H1 (cell line): ENCODE results near the gene GMPPA. TPM values are rescaled to one million over a fixed set of nuclear protein-coding genes. Genes with fewer than 3 reads are reported as not detected.

ENCODE experiments used
- CTCF ChIA-PET: fragments of 300-600 bp; sonication (Branson Sonifier 250); formaldehyde crosslinking; loops from one replicate; lab custom pipeline; 2021; ENCODE audit not compliant: partially characterized antibody; lab: Charles Lee
- POLR2A ChIA-PET: fragments of 300-600 bp; sonication (Branson Sonifier 250); formaldehyde crosslinking; loops from one replicate; lab custom pipeline; 2021; ENCODE audit warnings: inconsistent platforms; ENCODE audit not compliant: partially characterized antibody; lab: Charles Lee
- DNase-seq, 2 experiments: peaks; one replicate each; pipeline versions ENCODE4 v3.0.0 to v3.0.0-alpha.2; 2010 to 2022; ENCODE audit warnings: low spot score in 2 of 2, low read depth in 1 of 2, mixed read lengths in 1 of 2
- FAIRE-seq: peaks from 2 replicates; lab custom pipeline; 2011; peaks lifted over from hg19 to GRCh38; lab: Jason Lieb, UNC
- H2AFZ ChIP-seq: 2 replicates; pipeline ENCODE4 v1.8.1; 2012; ENCODE audit warnings: low read length, inconsistent platforms
- H2AK5ac ChIP-seq: 2 replicates; pipeline ENCODE4 v1.6.1; 2013; ENCODE audit warnings: low read depth, low read length
- H2BK120ac ChIP-seq: replicated peaks from 2 replicates; pipeline ENCODE3; 2013; ENCODE audit warnings: low read depth, low read length, inconsistent platforms
- H2BK12ac ChIP-seq: 2 replicates; pipeline ENCODE4 v1.6.1; 2013; ENCODE audit warnings: low read depth, low read length
- H2BK15ac ChIP-seq: 2 replicates; pipeline ENCODE4 v1.6.1; 2013; ENCODE audit warnings: low read length
- H2BK20ac ChIP-seq: 2 replicates; pipeline ENCODE4 v1.6.1; 2013; ENCODE audit warnings: low read length
- H2BK5ac ChIP-seq: 2 replicates; pipeline ENCODE4 v1.6.1; 2013; ENCODE audit warnings: low read depth, low read length
- H3K14ac ChIP-seq: 2 replicates; pipeline ENCODE4 v1.6.1; 2013; ENCODE audit warnings: inconsistent platforms; ENCODE audit not compliant: insufficient read length
- H3K18ac ChIP-seq: 2 replicates; pipeline ENCODE4 v1.6.1; 2013; ENCODE audit warnings: low read length; ENCODE audit errors: extremely low read depth
- H3K23ac ChIP-seq: 2 replicates; pipeline ENCODE4 v1.6.1; 2013; ENCODE audit warnings: inconsistent platforms; ENCODE audit not compliant: insufficient read length
- H3K23me2 ChIP-seq: 2 replicates; pipeline ENCODE4 v1.6.1; 2013; ENCODE audit warnings: low read depth, low read length
- H3K27ac ChIP-seq: 2 replicates; pipeline ENCODE4 v1.6.1; 2011; ENCODE audit warnings: low read depth, low read length, inconsistent platforms
- H3K27me3 ChIP-seq, 4 experiments: replicated peaks in 1 of 4; 1 replicate in 1 of 4; 2 replicates in 3 of 4; pipeline versions ENCODE4 v1.6.1 to v1.8.1; 2011 to 2013; ENCODE audit warnings: low read length in 3 of 4, mild to moderate bottlenecking in 3 of 4, inconsistent platforms in 2 of 4, mixed read lengths in 2 of 4, moderate library complexity in 1 of 4; ENCODE audit not compliant: control insufficient read depth in 3 of 4, insufficient read depth in 3 of 4; ENCODE audit errors: extremely low read depth in 1 of 4
- H3K36me3 ChIP-seq, 4 experiments: 2 replicates each; pipeline versions ENCODE4 v1.6.1 to v1.8.1; 2011 to 2013; ENCODE audit warnings: mild to moderate bottlenecking in 4 of 4, low read length in 3 of 4, moderate library complexity in 2 of 4, control low read depth in 1 of 4, inconsistent platforms in 1 of 4; ENCODE audit not compliant: insufficient read depth in 4 of 4, control insufficient read depth in 2 of 4
- H3K4ac ChIP-seq: replicated peaks from 2 replicates; pipeline ENCODE3; 2013; ENCODE audit warnings: low read length, low read depth, mixed read lengths, inconsistent platforms; ENCODE audit not compliant: insufficient read length
- H3K4me1 ChIP-seq, 4 experiments: replicated peaks in 1 of 4; 1 replicate in 1 of 4; 2 replicates in 3 of 4; pipeline versions ENCODE4 v1.6.1 to v1.8.1; 2011 to 2013; ENCODE audit warnings: low read length in 3 of 4, inconsistent platforms in 2 of 4, mixed read lengths in 1 of 4; ENCODE audit not compliant: insufficient read depth in 4 of 4, control insufficient read depth in 3 of 4
- H3K4me2 ChIP-seq, 2 experiments: 2 replicates each; pipeline versions ENCODE4 v1.6.1 to v1.8.1; 2011 to 2013; ENCODE audit warnings: low read depth in 2 of 2, low read length in 2 of 2, control low read depth in 1 of 2, inconsistent platforms in 1 of 2, mild to moderate bottlenecking in 1 of 2; ENCODE audit not compliant: insufficient read depth in 1 of 2
- H3K4me3 ChIP-seq, 4 experiments: fragments of 200-600, 300-600 bp in 1 of 4; sonication (generic), shearing (Covaris generic), sonication (Bioruptor Twin) in 1 of 4; 2 replicates each; pipeline versions ENCODE4 v1.5.1 to v1.8.1; 2011 to 2016; ENCODE audit warnings: low read length in 4 of 4, low read depth in 3 of 4, control low read depth in 2 of 4, inconsistent platforms in 2 of 4, mild to moderate bottlenecking in 2 of 4, mixed read lengths in 1 of 4, moderate library complexity in 1 of 4; ENCODE audit not compliant: insufficient read depth in 2 of 4; ENCODE audit errors: extremely low read depth in 1 of 4
- H3K56ac ChIP-seq: replicated peaks from 2 replicates; pipeline ENCODE3; 2013; ENCODE audit warnings: low read depth, mild to moderate bottlenecking, mixed read lengths, low read length, inconsistent platforms; ENCODE audit not compliant: insufficient read length
- H3K79me1 ChIP-seq: 2 replicates; pipeline ENCODE4 v1.6.1; 2013; ENCODE audit warnings: low read depth, low read length, control low read depth
- H3K79me2 ChIP-seq, 2 experiments: 2 replicates each; pipeline versions ENCODE4 v1.6.1 to v1.8.1; 2012 to 2013; ENCODE audit warnings: low read length in 2 of 2, mild to moderate bottlenecking in 2 of 2, inconsistent platforms in 1 of 2; ENCODE audit not compliant: insufficient read depth in 2 of 2, control insufficient read depth in 1 of 2
- H3K9ac ChIP-seq, 4 experiments: replicated peaks in 1 of 4; 1 replicate in 1 of 4; 2 replicates in 3 of 4; pipeline versions ENCODE4 v1.6.1 to v1.8.1; 2011 to 2013; ENCODE audit warnings: low read depth in 3 of 4, low read length in 3 of 4, control low read depth in 2 of 4, mild to moderate bottlenecking in 2 of 4, moderate library complexity in 2 of 4, inconsistent platforms in 1 of 4; ENCODE audit errors: extremely low read depth in 1 of 4
- H3K9me3 ChIP-seq, 2 experiments: 2 replicates each; pipeline versions ENCODE4 v1.6.1 to v1.8.1; 2012 to 2013; ENCODE audit warnings: mild to moderate bottlenecking in 2 of 2, moderate library complexity in 2 of 2, control low read depth in 1 of 2, inconsistent platforms in 1 of 2, low read depth in 1 of 2, low read length in 1 of 2, mixed read lengths in 1 of 2; ENCODE audit not compliant: insufficient read depth in 2 of 2
- H4K20me1 ChIP-seq, 2 experiments: replicated peaks in 1 of 2; 2 replicates each; pipeline versions ENCODE3 to v1.8.1; 2011 to 2013; ENCODE audit warnings: inconsistent platforms in 2 of 2, low read length in 2 of 2, mild to moderate bottlenecking in 1 of 2; ENCODE audit not compliant: insufficient read depth in 2 of 2, control insufficient read depth in 1 of 2
- H4K5ac ChIP-seq: 2 replicates; pipeline ENCODE4 v1.6.1; 2013; ENCODE audit warnings: low read length, low read depth, mixed read lengths, inconsistent platforms; ENCODE audit not compliant: insufficient read length
- H4K8ac ChIP-seq: 2 replicates; pipeline ENCODE4 v1.8.0; 2013; ENCODE audit warnings: mild to moderate bottlenecking, moderate library complexity, low read length, inconsistent platforms; ENCODE audit not compliant: insufficient read depth; ENCODE audit errors: extremely low read depth
- H4K91ac ChIP-seq: replicated peaks from 2 replicates; pipeline ENCODE3; 2013; ENCODE audit warnings: low read length, mixed read lengths, inconsistent platforms; ENCODE audit not compliant: insufficient read length
- ASH2L ChIP-seq: fragments of 200-600, 300-600 bp; sonication (generic); IDR thresholded peaks from one replicate; pipeline ENCODE4 v1.7.1; 2017; ENCODE audit warnings: low read length
- CHD1 ChIP-seq: IDR thresholded peaks from 2 replicates; pipeline ENCODE4 v1.6.1; 2012; ENCODE audit warnings: low read depth, low read length, improper control_type of control experiment
- GTF2F1 ChIP-seq: IDR thresholded peaks from 2 replicates; pipeline ENCODE4 v1.6.1; 2012; ENCODE audit warnings: low read depth, low read length, improper control_type of control experiment, borderline replicate concordance
- SP4 ChIP-seq: IDR thresholded peaks from 2 replicates; pipeline ENCODE4 v1.6.1; 2012; ENCODE audit warnings: low read length, inconsistent platforms
- WGBS, 2 experiments: shearing (Covaris generic) in 1 of 2; methylation state at CpG; one replicate each; pipeline versions ENCODE4 v1.1.6 to v1.1.7; 2013 to 2015; ENCODE audit warnings: low lambda C conversion rate in 2 of 2, mixed read lengths in 2 of 2, inconsistent platforms in 1 of 2, low coverage in 1 of 2, missing lambda C conversion rate in 1 of 2; ENCODE audit not compliant: insufficient replicate concordance in 2 of 2, insufficient coverage in 1 of 2, insufficient read length in 1 of 2; ENCODE audit errors: extremely low coverage in 1 of 2, missing lambda C conversion rate in 1 of 2; 5-methylcytosine and 5-hydroxymethylcytosine counted together
- polyA plus RNA-seq, 7 experiments: library from polyadenylated mRNA; depleted of rRNA in 3 of 7; stranded (reverse) in 5 of 7; unstranded in 2 of 7; fragments of >200 nt in 5 of 7; fragments of 200-250 nt in 2 of 7; gene quantifications; 1 replicate in 5 of 7; 2 replicates in 1 of 7; 4 replicates in 1 of 7; pipeline versions ENCODE4 v1.2.1 to v1.2.3, GENCODE V29; 2011 to 2013; ENCODE audit warnings: missing spikeins in 2 of 7, mixed read lengths in 2 of 7
- total RNA-seq: library from RNA; stranded (reverse); fragmentation: NEBNext Ultra II Directional; extraction: Animal tissue kit (Norgen Biotek cat#: 25700); gene quantifications from 2 replicates; pipeline ENCODE4 v1.2.1, GENCODE V29; 2021

Gene GMPPA
- total and polyA plus RNA-seq, 2 of the 8 experiments (the other 6 are each of a cell fraction or from before 2014, with no cell fraction given): 34.3 to 98.8 TPM

DNA sequence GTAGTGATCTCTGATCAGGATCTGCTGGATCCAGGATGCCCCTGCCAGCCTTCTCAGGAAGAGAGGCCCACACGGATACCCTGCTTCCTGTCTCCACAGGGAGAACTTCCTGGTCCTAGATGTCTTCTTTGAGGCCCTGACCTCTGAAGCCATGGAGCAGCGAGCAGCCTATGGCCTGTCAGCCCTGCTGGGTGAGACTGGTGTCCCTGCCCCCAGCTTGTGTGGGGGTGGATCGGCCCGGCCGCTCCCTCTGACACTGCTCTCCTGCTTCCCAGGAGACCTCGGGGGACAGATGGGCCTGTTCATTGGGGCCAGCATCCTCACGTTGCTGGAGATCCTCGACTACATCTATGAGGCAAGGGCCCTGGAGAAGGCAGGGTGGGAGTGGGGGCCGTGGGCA, 38.3 kb downstream of the GMPPA start:
- no peak overlapping the region for H4K5ac ChIP-seq
- H3K79me1 ChIP-seq: no peaks in the 10 kb centered on the region; the same call in 1 of the 2 replicates
- no peak overlapping the region for H3K4me2 ChIP-seq
- 87% methylated on average over 9 of the region's 9 CpGs; no CpG with 5 or more reads in 1 of the 2 experiments for WGBS, 2 experiments
- H2BK15ac ChIP-seq: peak overlapping the region; percentile 1; the same call in 1 of the 2 replicates
- H3K56ac ChIP-seq: no peak overlapping the region
- no peak overlapping the region; a peak in 1 of 7 replicates for H3K9ac ChIP-seq
- peaks cover 4% of the 10 kb centered on the region; the same call in 1 of the 2 replicates for H3K23me2 ChIP-seq
- H4K8ac ChIP-seq: no peak overlapping the region
- peak overlapping the region; percentile 75; the same call in 1 of the 2 replicates for H2BK12ac ChIP-seq
- no peak overlapping the region for H2AFZ ChIP-seq
- DNase-seq (no peak), FAIRE-seq (no peak)
- H3K18ac ChIP-seq: no peak overlapping the region
- POLR2A ChIA-PET: interaction anchor here (0.8 to 5.4 kb wide), 9 partner anchors 9 to 101 kb away, joined by 3 to 23 read pairs (median 4); partner anchors contain the start of genes GMPPA and STK11IP
- H2BK120ac ChIP-seq: no peak overlapping the region
- H3K14ac ChIP-seq: no peak overlapping the region
- no peaks in the 10 kb centered on the region for H3K9me3 ChIP-seq
- H2BK5ac ChIP-seq: peak overlapping the region; percentile 75; the same call in 1 of the 2 replicates
- CTCF ChIA-PET: interaction anchor here (0.6 to 113.1 kb wide), 17 partner anchors 15 to 316 kb away, joined by 3 to 7248 read pairs (median 7); partner anchors contain the start of genes ASIC4, DES, DNAJB2 and GMPPA
- no peak overlapping the region for H3K4me3 ChIP-seq
- H3K36me3 ChIP-seq: peaks cover 4 to 22% (median 12%) of the 10 kb centered on the region in 4 experiments; a peak in 6 of 8 replicates
- TF ChIP-seq GTF2F1: no peak
- TF ChIP-seq SP4: no peak
- no peak for TF ChIP-seq CHD1
- TF ChIP-seq ASH2L: no peak
- H2BK20ac ChIP-seq: no peak overlapping the region
- peaks cover 0 to 21% (median 12%) of the 10 kb centered on the region in 4 experiments; a peak in 6 of 7 replicates for H3K4me1 ChIP-seq
- H2AK5ac ChIP-seq: no peak overlapping the region
- H3K27ac ChIP-seq: no peak overlapping the region
- H3K4ac ChIP-seq: no peak overlapping the region
- H4K91ac ChIP-seq: no peak overlapping the region
- no peak overlapping the region for H3K23ac ChIP-seq
- H3K79me2 ChIP-seq: no peaks in the 10 kb centered on the region
- peaks cover 4 to 7% of the 10 kb centered on the region in 2 experiments for H4K20me1 ChIP-seq
- H3K27me3 ChIP-seq: no peaks in the 10 kb centered on the region; a peak in 1 of 7 replicates
